Thyroid gland (tissue), 4 donors: ENCODE data around the gene ACTN3.

Experiments used
- CTCF ChIP-seq, 6 experiments: fragments of 200-600 bp in 3 of 6; fragments of 450-650 bp in 3 of 6; sonication (generic) in 3 of 6; IDR thresholded peaks; one replicate each; pipeline ENCODE4 v1.5.1; 2016 to 2019; ENCODE audit warnings: antibody characterized with exemption in 6 of 6, mild to moderate bottlenecking in 2 of 6, inconsistent platforms in 1 of 6, moderate library complexity in 1 of 6
- POLR2A ChIP-seq, 2 donors: fragments of 450-650 bp; IDR thresholded peaks; one replicate each; pipeline ENCODE4 v1.6.1; 2017; ENCODE audit warnings: antibody characterized with exemption in 2 of 2, mild to moderate bottlenecking in 2 of 2, moderate library complexity in 1 of 2

GRCh38 chr11:66604155-66604554, 57.5 kb downstream of the ACTN3 start:
- TF ChIP-seq CTCF (IDR thresholded peaks at IDR 0.05): no peak
- TF ChIP-seq POLR2A (IDR thresholded peaks at IDR 0.05): no peak
